ENCODE results near the gene PANK4.
A peak's percentile ranks its signal among the peaks of the same experiment; 100 is the strongest.
"Not testable (repeated sequence)": the region's sequence is repeated elsewhere in the genome, so short reads cannot be mapped to it uniquely, and the experiment has no call there.

PANK4 gene

DNA sequence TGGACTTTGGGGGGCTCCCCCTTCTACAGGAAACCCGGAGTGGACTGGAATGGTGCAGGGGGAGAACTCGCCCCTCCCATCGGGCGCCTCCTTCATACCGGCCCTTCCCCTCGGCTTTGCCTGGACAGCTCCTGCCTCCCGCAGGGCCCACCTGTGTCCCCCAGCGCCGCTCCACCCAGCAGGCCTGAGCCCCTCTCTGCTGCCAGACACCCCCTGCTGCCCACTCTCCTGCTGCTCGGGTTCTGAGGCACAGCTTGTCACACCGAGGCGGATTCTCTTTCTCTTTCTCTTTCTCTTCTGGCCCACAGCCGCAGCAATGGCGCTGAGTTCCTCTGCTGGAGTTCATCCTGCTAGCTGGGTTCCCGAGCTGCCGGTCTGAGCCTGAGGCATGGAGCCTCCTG, 29.9 kb upstream of the PANK4 start, which contains the start of gene TNFRSF14:
TNFRSF14 (plus strand) TSS at position 95 of the 401 bp plus-strand sequence; CDS start at position 389, 294 bp downstream.
- Mint-ChIP-seq H3K9me3 (no peaks in the 10 kb centered on the region), H3K4me1 (peaks cover 7% of the 10 kb centered on the region), H3K36me3 (ENCODE audit: low read depth) (no peaks in the 10 kb centered on the region), H3K27me3 (ENCODE audit: low read depth) (peaks cover 11% of the 10 kb centered on the region), H3K27ac (peak within 1 kb of the TSS; percentile 79 to 93 (median 88)), H3K4me3 (peak within 1 kb of the TSS; percentile 46 to 80 (median 75))
- TF ChIP-seq, protein P1, sequence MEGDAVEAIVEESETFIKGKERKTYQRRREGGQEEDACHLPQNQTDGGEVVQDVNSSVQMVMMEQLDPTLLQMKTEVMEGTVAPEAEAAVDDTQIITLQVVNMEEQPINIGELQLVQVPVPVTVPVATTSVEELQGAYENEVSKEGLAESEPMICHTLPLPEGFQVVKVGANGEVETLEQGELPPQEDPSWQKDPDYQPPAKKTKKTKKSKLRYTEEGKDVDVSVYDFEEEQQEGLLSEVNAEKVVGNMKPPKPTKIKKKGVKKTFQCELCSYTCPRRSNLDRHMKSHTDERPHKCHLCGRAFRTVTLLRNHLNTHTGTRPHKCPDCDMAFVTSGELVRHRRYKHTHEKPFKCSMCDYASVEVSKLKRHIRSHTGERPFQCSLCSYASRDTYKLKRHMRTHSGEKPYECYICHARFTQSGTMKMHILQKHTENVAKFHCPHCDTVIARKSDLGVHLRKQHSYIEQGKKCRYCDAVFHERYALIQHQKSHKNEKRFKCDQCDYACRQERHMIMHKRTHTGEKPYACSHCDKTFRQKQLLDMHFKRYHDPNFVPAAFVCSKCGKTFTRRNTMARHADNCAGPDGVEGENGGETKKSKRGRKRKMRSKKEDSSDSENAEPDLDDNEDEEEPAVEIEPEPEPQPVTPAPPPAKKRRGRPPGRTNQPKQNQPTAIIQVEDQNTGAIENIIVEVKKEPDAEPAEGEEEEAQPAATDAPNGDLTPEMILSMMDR (IDR thresholded peaks at IDR 0.05; ENCODE audit: unreplicated experiment in 3 of 3) = no peak

DNA sequence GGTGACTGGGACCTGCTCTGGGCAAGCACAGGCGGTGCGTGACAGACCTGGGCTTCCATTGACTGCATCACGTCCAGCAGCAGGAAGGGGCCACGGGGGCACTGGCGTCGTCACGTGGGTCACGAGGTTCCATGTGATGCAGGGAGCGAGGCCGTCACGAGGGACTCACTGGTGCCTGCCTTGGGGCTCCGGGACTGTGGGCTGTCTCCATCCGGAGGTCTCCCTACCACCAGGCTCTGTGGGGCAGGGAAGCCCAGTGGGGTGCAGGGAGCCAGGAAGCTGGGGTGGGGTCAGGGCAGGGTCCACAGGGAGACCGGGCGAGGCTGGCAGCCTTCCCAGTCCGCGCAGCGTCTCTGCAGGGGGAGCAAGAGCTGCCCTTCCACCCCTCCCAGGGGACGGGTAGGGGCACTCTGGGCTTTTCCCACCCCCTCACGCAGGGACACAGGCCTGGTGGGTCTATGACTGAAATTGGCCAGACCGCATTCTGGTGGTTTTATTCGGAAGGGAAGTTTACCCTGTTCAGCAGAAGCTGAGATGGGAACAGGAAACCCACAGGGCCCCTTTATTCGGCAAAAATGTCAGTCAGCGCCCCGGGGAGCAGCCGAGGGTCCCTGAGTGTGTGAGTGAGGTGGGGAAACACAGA, 29.4 kb upstream of the PANK4 start:
- H3K27me3 Mint-ChIP-seq (ENCODE audit: low read depth) = peaks cover 11% of the 10 kb centered on the region
- H3K9me3 Mint-ChIP-seq = no peaks in the 10 kb centered on the region
- H3K4me1 Mint-ChIP-seq = peaks cover 7% of the 10 kb centered on the region
- no peaks in the 10 kb centered on the region for H3K36me3 Mint-ChIP-seq (ENCODE audit: low read depth)
- H3K27ac Mint-ChIP-seq = peak overlapping the region; percentile 79 to 93 (median 88)
- peak overlapping the region in 2 of 3 experiments; percentile 75 to 80 for H3K4me3 Mint-ChIP-seq
- TF ChIP-seq, protein P1 (IDR thresholded peaks at IDR 0.05; ENCODE audit: unreplicated experiment in 3 of 3) = no peak

DNA sequence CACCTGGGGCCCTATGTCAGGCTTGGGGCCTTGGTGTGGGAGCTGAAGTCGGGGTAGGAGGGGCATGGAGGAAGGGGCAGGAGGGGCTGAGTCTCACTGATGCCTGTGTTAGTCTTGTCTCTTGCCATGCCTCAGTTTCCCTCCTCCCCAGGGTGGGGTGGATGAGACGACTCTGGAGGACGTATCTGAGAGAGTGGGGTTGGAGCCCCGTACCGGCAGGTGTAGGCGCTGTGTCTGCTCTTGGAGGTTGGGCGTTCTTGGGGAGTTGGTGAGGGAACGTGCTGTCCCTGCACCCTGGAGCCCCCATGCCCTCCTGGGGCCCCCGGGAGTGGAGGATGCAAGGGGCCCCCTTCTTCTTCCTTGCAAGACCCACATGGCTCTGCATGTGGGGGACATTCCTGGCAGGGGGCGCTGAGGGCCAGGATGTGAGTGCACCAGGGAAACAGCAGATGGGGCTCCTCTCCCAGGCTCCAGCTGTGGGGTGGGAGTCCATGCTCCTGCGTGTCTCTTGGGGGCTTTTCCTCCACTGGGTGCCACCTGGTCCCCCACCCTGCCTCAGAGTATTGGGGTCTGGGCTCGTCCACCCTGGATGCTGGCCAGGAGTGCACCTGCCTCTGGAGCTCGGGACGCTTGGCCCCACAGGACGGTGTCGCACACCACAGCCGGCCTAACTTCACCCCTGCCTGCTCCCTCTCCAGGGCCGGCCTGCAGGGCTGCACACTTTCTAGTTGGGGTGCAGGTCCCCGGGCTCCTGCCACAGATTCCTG, 28.4 kb upstream of the PANK4 start:
- H3K27me3 Mint-ChIP-seq (ENCODE audit: low read depth) = peaks cover 11% of the 10 kb centered on the region
- H3K4me1 Mint-ChIP-seq = peaks cover 7% of the 10 kb centered on the region
- H3K9me3 Mint-ChIP-seq = no peaks in the 10 kb centered on the region
- H3K4me3 Mint-ChIP-seq = no peak overlapping the region
- H3K27ac Mint-ChIP-seq = no peak overlapping the region
- H3K36me3 Mint-ChIP-seq (ENCODE audit: low read depth) = no peaks in the 10 kb centered on the region
- TF ChIP-seq, protein P1 (IDR thresholded peaks at IDR 0.05; ENCODE audit: unreplicated experiment in 3 of 3) = peak; percentile 40 to 55 (median 52)

DNA sequence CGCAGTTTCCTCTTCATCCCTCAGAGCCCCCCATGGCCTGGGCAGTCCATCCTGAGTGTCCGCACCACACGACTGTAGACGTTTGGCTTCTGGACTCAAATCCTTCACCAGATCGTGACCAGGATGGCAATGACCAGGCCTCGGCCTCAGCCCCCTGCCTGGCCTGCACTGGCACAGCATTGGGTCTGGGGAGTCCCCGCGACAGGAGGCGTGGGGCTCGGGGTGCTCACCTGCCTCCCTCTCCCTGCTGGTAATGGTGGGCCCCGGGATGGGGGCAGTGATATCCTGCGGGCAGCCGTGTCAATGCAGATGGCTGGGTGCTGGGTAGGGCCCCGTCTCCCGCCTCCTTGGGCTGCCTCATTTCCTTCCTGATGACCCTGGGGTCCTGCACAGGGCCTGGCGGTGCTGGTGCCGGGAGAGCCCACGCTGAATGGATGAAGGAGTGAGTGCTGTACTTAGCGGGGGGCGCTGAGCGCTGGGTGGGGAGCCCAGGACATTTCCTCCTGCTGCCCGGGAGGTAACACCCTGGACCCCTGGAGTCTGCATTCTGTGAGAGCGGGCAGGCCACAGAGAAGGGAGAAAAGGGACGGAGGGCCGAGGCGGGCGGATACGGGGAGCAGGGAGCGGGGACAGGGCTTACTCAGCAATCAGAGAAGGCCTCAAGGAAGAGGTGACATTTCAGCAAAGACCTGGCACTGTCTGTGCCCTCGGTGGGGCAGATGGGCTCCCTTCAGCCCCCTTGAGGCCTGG, 27.6 kb upstream of the PANK4 start:
- no peaks in the 10 kb centered on the region for H3K9me3 Mint-ChIP-seq
- peaks cover 7% of the 10 kb centered on the region for H3K4me1 Mint-ChIP-seq
- H3K4me3 Mint-ChIP-seq = no peak overlapping the region

DNA sequence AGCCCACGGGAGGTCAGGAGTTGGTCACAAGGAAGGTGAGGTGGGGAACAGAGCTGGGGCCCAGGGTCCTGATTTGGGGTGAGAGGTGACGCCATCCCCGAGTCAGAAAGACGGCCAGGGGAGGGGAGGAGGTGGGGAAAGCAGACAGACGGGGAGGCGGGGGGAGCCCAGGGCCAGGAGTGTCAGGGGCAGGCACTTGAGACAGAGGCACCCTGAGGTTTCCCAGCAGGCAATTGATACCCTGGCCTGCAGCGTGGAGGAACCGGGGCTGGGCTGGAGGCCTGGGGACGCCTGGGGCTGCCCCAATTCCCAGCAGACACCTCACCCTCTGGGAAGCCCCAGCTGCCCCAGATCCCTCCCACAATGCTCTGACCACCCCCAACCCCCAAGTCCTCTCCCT, 26.7 kb upstream of the PANK4 start:
- H3K27ac Mint-ChIP-seq; H3K9me3 Mint-ChIP-seq; H3K4me1 Mint-ChIP-seq; H3K36me3 Mint-ChIP-seq (ENCODE audit: low read depth); H3K4me3 Mint-ChIP-seq: not testable (repeated sequence)
- H3K27me3 Mint-ChIP-seq (ENCODE audit: low read depth) = peaks cover 11% of the 10 kb centered on the region

More for the DNA sequence above, 27.6 kb upstream of the PANK4 start:
- Mint-ChIP-seq H3K27me3 (ENCODE audit: low read depth) (peaks cover 11% of the 10 kb centered on the region), H3K36me3 (ENCODE audit: low read depth) (no peaks in the 10 kb centered on the region), H3K27ac (peak overlapping the region in 1 of 3 experiments; percentile 41)
- TF ChIP-seq, protein P1 (IDR thresholded peaks at IDR 0.05; ENCODE audit: unreplicated experiment in 3 of 3) = no peak

DNA sequence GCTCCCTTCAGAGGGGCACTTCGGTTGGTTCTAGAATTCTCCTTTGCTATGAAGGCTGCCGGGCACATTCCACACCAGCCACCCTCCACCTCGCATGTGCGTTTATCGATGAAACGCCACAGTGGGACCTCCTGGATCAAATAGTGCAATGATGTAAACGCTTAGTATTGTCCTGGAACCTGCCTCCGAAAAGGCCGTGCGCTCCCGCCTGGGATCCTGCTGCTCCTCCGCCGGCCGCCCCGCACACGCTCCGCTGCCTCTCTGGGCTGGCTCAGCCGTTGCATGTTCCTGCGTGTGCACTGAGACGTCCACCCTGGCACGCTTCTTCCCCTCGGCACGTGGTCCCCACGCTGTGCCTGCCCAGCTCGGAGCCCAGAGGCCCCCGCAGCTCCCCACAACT, 25.8 kb upstream of the PANK4 start:
- Mint-ChIP-seq H3K36me3 (ENCODE audit: low read depth) (no peaks in the 10 kb centered on the region), H3K4me3 (no peak overlapping the region), H3K27me3 (ENCODE audit: low read depth) (peaks cover 13% of the 10 kb centered on the region), H3K4me1 (peaks cover 7% of the 10 kb centered on the region), H3K27ac (no peak overlapping the region), H3K9me3 (no peaks in the 10 kb centered on the region)
- TF ChIP-seq, protein P1 (IDR thresholded peaks at IDR 0.05; ENCODE audit: unreplicated experiment in 3 of 3) = no peak

DNA sequence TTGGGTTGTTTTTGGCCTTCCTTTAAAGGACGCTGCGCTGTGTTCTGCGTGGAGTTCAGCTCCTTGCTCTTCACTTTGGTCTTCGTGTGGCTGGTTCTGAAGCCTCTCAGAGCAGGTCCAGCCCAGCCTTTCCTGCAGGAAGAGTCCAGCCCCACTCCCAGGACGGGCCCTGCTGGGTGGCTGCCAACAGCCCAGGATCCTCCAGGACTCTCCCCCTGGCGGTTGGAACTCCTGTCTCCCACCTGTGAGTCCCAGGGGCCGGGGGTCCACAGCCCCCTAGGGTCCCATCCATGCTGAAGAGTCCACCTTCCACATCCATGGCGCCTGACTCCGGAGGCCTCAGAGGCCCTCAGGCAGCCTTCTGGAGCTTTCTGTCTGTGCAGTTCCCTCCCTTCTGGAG, 25.1 kb upstream of the PANK4 start:
- not testable (repeated sequence) for H3K9me3 Mint-ChIP-seq; H3K4me3 Mint-ChIP-seq; H3K36me3 Mint-ChIP-seq (ENCODE audit: low read depth); H3K4me1 Mint-ChIP-seq; H3K27ac Mint-ChIP-seq
- H3K27me3 Mint-ChIP-seq (ENCODE audit: low read depth) = peaks cover 14% of the 10 kb centered on the region

DNA sequence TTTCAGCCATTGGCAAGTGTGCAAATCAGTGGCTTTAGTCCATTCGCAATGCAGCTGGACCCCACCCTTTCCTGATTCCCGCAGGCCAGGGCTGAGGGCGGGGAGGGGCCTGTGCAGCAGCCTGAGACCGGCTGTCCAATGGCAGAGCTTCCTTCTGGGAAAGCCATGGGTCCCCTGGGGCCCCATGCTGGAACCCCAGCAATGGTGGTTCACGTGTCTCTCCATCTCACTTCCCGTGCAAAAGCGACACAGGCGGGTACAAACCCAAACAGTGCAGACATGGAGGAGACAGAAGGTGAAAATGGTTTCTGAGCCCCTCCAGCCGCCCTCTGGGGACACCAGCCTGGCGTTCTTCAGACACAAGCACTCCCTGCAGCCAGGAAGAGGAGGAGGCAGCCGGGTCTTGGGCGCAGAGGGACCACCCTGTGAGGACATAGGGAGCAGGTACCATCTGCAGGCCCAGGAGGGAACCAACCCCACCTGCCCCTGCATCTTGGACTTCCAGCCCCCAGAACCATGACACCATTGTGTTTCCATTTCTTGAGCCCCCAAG, 24.0 kb upstream of the PANK4 start:
- H3K9me3 Mint-ChIP-seq = not testable (repeated sequence)

More for the DNA sequence above, 24.0 kb upstream of the PANK4 start:
- not testable (repeated sequence) for H3K4me1 Mint-ChIP-seq; H3K27me3 Mint-ChIP-seq (ENCODE audit: low read depth); H3K27ac Mint-ChIP-seq; H3K36me3 Mint-ChIP-seq (ENCODE audit: low read depth); H3K4me3 Mint-ChIP-seq
